NOMO-1 treated with DMSO at 0.1 percent for 48 hours (cell line): Measurements from ENCODE around the gene IGLL5.
A peak's percentile ranks its signal among the peaks of the same experiment; 100 is the strongest.

ENCODE experiments used
- DNase-seq: peaks from one replicate; lab custom pipeline; 2025; ENCODE audit not compliant: unreplicated experiment; lab: John Stamatoyannopoulos, UW

Gene IGLL5

DNA sequence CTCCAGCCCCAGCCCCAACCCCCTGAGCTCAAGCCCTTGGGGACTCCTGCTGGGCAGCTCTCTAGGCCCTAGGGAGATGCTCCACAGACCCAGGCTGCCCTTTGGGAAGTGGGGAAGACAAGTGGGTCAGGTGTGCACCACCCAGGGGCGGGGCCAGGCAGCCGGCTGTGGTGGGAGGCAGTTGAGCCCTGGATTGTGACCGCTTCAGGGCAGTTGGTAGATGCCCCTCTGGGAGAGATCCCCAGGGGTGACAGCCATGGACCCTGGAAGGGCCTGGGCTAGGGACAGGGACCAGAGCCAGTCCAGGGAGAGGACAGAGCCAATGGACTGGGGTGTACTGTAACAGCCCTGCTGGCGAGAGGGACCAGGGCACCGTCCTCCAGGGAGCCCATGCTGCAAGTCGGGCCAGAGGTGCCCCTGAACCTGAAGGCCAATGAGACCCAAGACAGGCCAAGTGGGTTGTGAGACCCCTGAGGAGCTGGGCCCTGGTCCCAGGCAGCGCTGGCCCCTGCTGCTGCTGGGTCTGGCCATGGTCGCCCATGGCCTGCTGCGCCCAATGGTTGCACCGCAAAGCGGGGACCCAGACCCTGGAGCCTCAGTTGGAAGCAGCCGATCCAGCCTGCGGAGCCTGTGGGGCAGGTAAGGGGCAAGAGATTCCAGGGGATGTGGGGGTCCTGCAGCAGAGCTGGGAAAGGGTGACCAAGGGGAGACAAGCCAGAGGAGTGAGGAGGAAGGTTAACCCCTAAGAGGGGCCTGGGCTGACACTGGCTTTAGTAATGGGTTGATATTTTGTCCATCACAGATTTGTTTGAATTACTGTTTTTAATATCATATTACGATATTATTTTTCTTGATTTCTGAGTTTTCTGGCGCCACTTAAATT, at the start of gene IGLL5:
TSS of gene IGLL5 (plus strand) at position 196 of the 883 bp plus-strand sequence. CDS start at position 434, 238 bp downstream.
- no peak for DNase-seq

DNA sequence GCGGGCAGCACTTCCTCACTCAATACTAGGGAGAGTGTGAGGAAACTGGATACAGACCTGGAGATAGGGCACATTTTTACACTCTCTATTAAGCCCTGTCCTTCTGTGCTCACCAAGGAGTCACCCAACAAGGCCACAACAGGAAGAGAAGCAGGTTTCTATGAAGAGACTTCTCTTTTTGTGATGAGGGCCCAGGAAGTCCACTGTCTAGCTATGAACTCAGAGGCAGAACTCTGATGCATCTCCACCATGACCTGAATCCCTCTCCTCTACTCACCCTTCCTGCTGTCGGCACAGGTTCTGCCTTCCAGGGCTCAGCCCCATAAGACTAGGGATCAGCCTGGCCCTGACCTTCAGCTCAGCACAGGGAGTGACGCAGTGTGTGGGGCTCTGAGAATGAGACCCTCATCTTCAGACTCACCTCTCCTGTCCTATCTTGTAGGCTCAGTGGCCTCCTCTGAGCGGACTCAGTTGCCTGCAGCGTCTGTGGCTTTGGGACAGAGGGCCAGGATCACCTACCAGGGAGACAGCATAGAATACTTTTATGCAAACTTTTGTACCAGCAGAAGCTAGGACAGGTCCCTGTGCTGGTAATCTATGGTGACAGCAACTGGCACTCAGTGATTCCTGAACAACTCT, 49.3 kb upstream of the IGLL5 start:
- peak; percentile 34 for DNase-seq

DNA sequence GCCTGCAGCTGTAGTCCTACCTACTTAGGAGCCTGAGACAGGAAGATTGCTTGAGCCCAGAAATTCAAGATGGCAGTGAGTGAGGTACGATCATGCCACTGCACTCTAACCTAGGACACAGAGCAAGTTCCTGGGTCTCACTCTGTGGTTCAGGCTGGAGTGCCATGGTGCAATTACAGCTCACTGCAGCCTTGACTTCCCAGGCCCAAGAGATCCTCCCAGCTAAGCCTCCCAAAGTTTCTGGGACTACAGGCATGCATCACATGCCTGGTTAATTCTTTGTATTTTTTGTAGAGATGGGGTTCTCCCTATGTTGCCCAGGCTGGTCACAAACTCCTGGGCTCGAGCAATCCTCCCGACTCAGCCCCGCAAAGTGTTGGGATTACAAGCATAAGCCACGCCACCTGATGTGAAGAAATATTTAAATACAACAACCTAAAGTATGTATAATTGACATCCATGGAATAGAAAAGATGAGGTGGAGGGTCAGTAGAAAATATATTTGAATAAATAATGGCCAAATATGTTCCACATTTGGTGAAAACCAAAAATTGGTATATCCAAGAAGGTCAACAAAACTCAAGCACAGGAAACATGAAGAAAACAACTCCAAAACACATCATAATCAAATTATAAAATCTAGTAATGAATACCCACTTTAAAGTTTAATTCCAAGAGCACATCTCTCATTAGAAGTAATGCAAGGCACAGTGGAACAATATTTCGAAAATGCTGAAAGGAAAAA, 47.9 kb upstream of the IGLL5 start:
- DNase-seq: no peak

DNA sequence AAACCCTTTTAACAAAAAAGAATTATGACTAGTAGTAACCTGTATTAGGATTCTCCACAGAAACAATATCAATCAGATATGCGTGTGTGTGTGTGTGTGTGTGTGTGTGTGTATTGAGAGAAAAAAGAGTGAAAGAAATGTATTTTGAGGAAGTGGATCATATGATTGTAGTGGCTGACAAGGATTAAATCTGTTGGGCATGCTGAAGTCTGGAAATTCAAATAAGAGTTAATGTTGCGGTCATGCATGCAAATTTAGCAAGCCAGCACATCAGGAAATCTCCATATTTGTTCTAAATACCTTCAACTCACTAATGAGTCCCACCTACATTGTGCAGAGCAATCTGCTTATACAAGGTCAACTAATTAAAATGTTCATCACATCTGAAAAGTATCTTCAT, 46.8 kb upstream of the IGLL5 start:
- peak; percentile 68 for DNase-seq

DNA sequence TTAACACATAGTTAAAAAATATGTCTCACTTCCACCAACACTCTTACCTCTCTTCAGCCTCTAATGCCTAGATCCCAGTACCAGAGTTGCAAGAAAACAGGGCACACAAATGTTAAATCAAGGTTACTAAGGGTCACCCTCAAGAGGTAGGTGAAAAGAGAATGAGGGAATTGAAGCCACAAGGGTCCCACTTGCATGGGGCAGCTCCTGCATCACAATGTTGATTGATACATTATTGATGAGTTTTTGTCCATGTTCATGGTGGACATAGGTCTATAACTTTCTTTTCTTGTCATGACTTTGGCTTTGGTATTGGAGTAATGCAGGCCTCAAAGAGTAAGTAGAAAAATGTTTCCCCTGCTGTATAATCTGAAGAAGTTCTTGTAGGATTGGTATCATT, 46.0 kb upstream of the IGLL5 start:
- no peak for DNase-seq

DNA sequence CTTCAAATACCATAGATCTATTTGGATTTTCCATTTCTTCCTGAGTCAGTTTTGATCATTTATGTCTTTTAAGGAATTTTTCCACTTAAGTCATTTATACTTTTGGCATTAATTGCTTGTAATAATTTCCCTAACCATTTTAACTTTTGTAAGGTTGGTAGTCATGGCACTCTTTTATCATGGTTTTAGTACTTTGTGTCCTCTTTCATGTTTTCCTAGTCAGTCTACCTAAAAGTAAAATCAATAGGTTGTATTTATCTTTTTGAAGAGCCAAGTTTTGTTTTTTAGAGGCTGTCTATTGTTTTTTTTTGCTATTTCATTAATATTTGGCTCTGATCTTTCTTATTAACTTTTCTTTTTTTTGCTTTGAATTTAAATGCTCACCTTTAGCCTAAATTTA, 45.5 kb upstream of the IGLL5 start:
- DNase-seq: no peak

DNA sequence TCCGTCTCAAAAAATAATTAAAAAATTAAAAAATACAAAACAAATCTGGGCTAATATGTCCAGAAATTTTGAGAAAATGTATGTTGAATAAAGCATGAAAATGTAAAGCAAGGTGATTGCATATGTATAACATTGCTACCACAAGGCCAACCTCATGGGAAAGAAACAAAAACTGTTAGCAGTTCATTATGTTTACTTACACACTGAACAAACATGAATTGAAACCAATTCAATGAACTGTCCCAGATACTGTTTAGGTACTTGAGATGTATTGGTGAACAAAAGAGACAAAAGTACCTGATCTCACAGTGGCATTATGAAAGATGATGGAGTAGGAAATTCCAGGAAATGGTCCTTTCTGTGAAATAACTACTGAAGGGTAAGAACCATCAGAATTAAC, 43.8 kb upstream of the IGLL5 start:
- no peak for DNase-seq

DNA sequence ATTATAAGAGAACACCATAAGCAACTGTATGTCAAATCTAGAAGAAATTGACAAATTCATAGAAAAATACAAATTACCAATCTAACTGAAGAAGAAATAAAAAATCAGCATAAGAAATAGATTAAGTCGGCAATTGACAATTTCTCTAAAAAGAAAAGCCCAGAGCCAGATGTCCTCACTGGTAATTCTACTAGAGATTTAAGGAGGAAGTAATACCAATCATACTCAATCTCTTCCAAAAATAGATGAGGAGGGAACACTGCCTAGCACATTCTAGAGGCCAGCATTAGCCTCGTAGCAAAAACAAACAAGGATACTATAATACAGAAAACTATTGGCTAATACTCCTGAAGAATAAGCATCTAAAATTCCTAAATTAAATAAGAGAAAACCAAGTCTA, 40.4 kb upstream of the IGLL5 start:
- peak; percentile 35 for DNase-seq

DNA sequence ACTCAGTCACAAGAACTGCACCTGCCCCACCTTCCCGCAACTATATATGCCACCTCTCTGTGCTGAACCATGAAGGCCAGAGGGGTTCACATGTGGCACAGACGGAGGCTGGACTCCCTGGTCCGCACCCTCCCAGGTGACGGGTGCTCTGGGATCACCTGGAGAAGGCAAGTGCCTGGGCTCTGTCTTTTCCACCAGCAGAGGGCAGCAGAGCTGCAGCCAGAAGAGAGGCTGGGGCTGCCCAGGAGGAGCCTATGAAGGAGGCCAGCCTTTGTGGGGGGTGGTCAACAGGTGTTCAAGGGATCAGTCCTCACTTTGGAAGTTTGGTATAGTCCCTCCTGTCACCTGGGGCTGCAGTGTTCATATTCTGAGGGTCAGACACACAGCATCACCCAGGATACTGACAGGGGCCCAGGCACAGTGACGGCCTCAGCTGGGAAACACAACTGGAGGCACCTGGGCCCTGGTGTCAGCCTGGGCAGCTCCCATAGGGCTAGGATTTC, 39.2 kb upstream of the IGLL5 start:
- DNase-seq: peak; percentile 28

DNA sequence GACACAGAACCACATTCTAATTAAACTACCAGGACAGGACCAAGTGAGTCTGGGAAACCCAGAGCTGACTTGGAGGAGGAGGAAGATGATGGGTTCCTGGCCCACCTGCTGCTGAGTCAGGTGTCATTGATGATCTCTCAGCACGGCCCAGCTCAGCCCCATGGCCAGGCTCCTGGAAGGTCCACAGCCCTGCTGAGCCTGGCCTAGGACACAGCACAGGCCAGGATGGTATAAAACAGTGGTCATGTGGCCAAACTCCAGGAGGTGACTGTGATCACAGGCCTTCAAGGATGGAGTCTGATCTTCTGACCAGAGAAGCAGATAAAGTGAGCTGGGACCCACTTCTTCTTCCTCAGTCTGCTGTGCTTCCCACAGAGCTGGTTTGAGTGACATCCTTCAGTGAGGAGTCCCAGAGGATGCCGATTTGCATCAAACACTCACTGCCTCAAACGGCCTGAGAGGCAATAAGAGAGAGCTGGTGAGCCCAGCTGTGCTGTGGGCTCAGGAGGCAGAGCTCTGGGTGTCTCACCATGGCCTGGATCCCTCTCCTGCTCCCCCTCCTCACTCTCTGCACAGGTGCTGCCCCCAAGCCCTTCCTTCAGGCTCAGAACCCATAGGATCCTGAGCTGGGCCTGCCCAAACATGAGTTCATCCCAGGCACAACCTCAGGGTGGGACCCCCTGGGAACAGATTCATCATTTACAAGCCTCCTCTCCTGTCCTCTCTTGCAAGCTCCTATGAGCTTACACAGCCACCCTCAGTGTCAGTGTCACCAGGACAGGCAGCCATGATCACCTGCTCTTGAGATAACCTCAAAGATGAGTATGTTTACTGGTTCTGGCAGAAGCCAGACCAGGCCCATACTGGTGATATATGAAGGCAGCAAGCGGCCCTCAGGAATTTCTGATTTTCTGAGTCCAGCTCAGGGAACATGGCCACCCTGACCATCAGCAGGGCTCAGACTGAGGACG, 37.7 kb upstream of the IGLL5 start:
- DNase-seq: no peak

DNA sequence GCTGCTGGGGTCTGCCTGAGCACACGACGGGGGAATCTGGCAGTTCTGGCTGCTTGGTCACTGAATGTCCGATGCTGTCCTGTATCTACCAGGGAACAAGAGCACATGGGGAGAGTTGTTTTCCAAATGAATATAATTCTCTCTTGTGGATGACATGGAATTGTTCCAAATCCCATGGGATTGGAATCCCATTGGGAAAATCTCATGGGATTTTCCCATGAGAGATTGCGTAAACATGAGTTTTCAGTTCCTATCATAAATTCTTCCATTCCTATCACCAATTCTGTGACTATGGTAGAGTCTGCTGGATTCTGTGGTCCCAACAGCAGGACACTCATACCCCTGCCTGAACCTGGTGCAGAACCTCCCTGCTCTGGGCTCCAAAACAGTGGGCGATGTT, 35.6 kb upstream of the IGLL5 start:
- no peak for DNase-seq

DNA sequence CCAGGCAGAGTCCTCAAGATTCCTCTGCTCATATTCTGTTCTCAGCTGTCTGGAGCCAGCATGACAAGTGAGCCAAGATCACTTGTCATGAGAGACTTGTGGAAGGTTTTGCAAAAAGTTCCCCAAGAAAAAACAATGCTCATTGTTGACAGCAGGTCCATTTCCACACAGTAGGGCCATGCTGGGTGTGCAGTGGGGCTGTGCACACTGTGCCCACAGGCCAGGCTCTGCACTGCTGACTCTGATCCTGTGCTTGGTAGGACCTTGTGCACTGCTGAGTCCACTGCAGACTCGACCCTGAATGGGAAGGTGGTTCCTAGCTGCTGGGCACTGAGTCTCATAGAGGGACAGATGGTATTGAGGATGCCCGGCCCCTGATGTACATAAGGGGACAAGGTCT, 33.9 kb upstream of the IGLL5 start:
- DNase-seq: no peak

DNA sequence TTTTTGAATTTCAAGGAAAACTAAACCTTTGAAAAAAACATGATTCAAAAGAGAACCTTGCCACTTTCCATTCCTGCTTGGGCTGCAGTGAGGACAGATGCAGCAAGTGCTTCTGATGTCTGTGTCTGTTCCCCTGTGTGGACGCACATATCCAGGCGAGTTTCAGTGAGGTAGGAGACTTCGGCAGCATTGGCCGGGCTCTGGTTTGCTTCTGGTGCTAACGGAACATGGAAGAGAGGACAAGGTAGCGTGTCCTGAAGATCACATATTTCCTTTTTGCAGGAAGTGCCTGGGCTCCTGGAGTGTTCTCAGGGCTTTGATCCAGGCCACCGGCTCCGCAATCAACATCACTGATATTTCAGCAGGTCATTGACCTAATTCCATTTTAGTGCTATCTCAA, 33.1 kb upstream of the IGLL5 start:
- DNase-seq: no peak

DNA sequence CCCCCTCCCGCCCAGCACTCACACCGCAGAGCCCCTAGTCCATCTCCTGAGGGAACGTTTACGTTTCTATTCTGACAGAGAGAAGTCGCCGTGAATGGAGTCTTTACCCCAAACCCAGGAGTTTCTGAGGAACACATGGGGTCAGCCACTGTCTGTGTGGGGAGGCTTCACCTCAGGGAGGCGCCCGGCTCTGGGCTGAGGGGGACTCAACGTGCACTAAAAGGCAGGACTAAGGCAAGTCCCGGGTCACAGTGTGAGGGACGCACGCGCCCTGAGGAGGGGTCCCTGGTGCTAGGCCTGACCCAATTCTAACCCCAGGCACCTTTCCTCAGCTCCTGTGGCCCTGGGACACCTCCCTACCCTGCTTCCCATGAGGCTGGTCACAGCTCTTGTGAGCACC, 32.5 kb upstream of the IGLL5 start:
- no peak for DNase-seq

DNA sequence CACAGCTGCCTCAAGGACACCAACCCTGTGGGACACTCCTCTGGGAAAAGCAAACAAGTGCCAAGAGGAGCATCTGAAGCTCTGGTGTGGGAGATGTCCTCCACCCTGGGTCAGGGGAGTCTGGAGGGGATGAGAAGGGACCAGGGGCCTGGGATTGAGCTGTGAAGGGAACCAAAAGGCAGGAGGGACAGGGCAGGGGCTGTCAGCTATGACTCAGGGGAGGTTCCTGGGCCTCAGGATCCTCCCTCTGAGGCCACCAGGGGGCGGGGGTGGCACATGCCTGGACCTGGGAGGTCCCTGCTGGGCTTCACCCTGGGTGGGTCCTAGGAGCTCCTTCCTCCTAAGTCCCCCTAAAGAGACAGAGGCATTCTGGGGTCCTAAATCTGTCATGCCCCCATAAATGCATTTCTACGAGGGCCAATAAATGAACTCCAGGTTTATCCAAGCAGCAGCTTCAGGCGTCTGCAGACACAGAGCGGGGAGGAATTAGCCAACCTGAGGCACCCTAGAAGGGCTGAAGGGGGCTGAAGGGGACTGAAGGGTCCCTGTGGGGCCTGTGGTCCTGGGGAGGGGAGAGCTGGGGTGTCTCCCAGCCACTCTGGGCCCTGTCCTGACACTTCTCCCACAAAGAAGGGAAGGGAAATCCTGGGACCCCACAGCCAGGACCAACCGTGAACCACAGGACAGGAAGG, 31.9 kb upstream of the IGLL5 start:
- DNase-seq: peak; percentile 45

DNA sequence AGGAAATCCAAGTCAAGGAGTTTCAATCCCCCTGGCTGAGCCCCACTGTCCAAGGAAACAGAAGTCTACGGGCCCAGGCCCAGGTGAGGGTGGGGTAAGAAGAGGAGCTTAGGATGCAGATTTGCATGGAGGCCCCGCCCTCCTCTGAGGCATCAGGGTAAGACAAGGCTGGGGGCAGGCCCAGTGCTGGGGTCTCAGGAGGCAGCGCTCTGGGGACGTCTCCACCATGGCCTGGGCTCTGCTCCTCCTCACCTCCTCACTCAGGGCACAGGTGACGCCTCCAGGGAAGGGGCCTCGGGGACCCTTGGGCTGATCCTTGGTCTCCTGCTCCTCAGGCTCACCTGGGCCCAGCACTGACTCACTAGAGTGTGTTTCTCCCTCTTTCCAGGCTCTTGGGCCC, 31.3 kb upstream of the IGLL5 start:
- DNase-seq: no peak

DNA sequence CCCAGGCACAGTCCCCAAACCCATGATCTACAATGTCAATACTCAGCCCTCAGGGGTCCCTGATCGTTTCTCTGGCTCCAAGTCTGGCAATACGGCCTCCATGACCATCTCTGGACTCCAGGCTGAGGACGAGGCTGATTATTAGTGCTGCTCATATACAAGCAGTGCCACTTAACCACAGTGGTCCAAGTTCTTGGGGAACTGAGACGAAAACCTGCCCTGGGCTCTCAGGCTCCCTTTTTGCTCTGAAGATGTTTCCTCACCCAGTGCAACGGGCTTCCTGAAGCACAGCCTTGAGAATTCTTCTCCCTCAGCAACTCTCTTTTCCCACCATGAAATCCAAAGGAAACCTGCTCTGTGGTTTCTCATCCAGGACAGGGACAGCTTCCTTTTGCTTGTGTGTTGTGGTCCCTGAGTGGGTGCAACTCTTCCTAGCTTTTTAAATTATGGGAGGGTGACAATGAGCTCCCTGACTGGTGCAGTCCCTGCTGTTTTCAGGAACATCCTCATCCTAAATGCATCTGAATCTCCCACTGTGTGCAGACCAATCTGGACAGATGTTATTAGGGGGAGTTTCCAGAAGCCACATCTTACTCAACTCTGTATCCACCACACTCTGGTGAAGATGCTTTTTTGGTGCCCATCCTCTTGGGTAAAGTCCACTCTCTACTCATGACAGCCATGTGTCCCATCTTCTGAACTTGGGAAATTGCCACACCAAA, 30.6 kb upstream of the IGLL5 start:
- DNase-seq: no peak

DNA sequence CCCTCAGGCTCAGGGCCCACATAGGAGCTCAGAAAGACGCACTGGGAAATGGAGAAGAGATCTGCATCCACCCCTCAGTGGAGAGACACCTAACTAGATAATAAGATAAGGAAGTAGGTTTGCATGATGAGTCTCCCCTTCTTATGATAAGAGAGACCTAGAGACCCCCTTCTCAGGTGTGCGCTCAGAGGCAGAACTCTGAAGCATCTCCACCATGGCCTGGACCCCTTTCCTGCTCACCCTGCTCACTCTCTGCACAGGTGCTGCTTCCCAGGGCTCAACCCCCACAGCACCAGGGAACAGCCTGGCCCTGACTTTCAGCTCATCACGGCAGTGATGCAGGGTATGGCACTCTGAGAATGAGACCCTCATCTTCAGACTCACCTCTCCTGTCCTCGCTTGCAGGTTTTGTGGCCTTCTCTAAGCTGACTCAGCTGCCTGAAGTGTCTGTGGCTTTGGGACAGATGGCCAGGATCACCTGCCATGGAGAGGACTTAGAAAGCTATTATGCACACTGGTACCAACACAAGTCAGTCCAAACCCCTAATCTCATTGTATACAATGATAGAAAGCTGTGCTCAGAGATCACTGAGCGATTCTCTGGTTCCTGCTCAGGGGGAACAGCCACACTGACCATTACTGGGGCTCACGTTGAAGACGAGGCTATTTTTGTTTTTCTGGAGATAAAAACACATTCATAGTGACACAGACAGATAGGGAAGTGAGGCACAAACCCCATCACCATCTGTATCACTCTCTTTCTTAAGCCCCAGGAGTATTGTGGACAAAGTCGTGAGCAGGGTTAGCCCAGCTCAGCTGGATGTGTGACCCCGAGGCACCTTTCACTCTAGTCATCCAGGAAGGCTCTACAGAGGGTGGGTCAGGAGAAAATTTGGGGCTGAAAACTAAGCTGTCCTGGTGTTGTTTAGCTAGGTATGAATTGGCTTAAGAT, 29.7 kb upstream of the IGLL5 start:
- DNase-seq: no peak
